ENCODE data around the gene RDH14. TPM values are rescaled to one million over a fixed set of nuclear protein-coding genes. Genes with fewer than 3 reads are reported as not detected.

RDH14 gene
- total and polyA plus RNA-seq, 10 of the 15 experiments (the other 5 are each of a cell fraction or from before 2014, with no cell fraction given) = 15.5 to 33.4 (median 22.8) TPM

- TF ChIP-seq E4F1 (IDR thresholded peaks at IDR 0.05; ENCODE audit: borderline replicate concordance, partially characterized antibody) (no peak), SMAD5 (IDR thresholded peaks at IDR 0.05; ENCODE audit: low read depth) (no peak), PKNOX1 (IDR thresholded peaks at IDR 0.05) (no peak)
These were observed 25.1 kb upstream of the RDH14 start (continued) for GRCh38 chr2:18585526-18585925.

GRCh38 chr2:18584608-18584954 is 24.1 kb upstream of the RDH14 start:
- no peak overlapping the region for H3K4me2 ChIP-seq (ENCODE audit: control insufficient read depth, insufficient read depth)

More at GRCh38 chr2:18584608-18584954, 24.1 kb upstream of the RDH14 start:
- intact Hi-C loops (cut with micrococcal nuclease; ENCODE audit: unreplicated experiment) (no loop called here), in situ Hi-C loops (cut with MboI) (no loop called here)
- no peak overlapping the region for H2AFZ ChIP-seq (ENCODE audit: control insufficient read depth, low read depth, low read length)
- no peaks in the 10 kb centered on the region for H3K27me3 ChIP-seq (replicated peaks in 1 of 2; ENCODE audit: control insufficient read depth in 2 of 2, insufficient read depth in 2 of 2, low read length in 1 of 2)
- ATAC-seq (no peak), DNase-seq (ENCODE audit: low read depth, low spot score) (no peak), FAIRE-seq (no peak)
- no peaks in the 10 kb centered on the region for H3K36me3 ChIP-seq (ENCODE audit: control insufficient read depth in 2 of 2, insufficient read depth in 2 of 2, low read length in 1 of 2)
- H3K79me2 ChIP-seq (ENCODE audit: control insufficient read depth, insufficient read depth, low read length) = no peaks in the 10 kb centered on the region
- ChIA-PET SMC1A (ENCODE audit: uncharacterized antibody, unreplicated experiment) (no interaction called here), CTCF (no interaction called here), POLR2A (no interaction called here), RAD21 (ENCODE audit: unreplicated experiment) (no interaction called here)
- H3K4me3 ChIP-seq = no peak overlapping the region
- 92% methylated on average over 23 of the region's 32 CpGs for WGBS (ENCODE audit: insufficient coverage, insufficient replicate concordance, low lambda C conversion rate, missing lambda C conversion rate)
- no peak for TF ChIP-seq ZNF207 (IDR thresholded peaks at IDR 0.05; ENCODE audit: borderline replicate concordance)
- TF ChIP-seq ZBED1 (IDR thresholded peaks at IDR 0.05; ENCODE audit: borderline replicate concordance) = no peak
- TF ChIP-seq HDAC6 (IDR thresholded peaks at IDR 0.05; ENCODE audit: unreplicated experiment) = no peak
- TF ChIP-seq HSF1 (IDR thresholded peaks at IDR 0.05; ENCODE audit: low read depth, low read length) = no peak
- no peak for TF ChIP-seq CBFB (IDR thresholded peaks at IDR 0.05; ENCODE audit: low read depth)
- no peak for TF ChIP-seq POLR2A (IDR thresholded peaks at IDR 0.05; ENCODE audit: low read depth, low read length)
- no peak for TF ChIP-seq FOS (IDR thresholded peaks at IDR 0.05; ENCODE audit: borderline replicate concordance, extremely low read depth, insufficient read length)
- no peak for TF ChIP-seq CREM (IDR thresholded peaks at IDR 0.05; ENCODE audit: low read depth)
- TF ChIP-seq BMI1 (IDR thresholded peaks at IDR 0.05; ENCODE audit: borderline replicate concordance) = no peak
- H3K9ac ChIP-seq (ENCODE audit: control insufficient read depth, insufficient read depth, low read length) = no peak overlapping the region
- no peaks in the 10 kb centered on the region for H3K9me3 ChIP-seq (replicated peaks; ENCODE audit: control insufficient read depth, insufficient read depth, low read length)
- no peaks in the 10 kb centered on the region for H3K4me1 ChIP-seq (ENCODE audit: control insufficient read depth, insufficient read depth, low read length)
- no TSS peak for BruUV-seq (replicated peaks)
- H4K20me1 ChIP-seq (ENCODE audit: control insufficient read depth, insufficient read depth) = no peaks in the 10 kb centered on the region
- no peak overlapping the region for H3K27ac ChIP-seq (ENCODE audit: control insufficient read depth, insufficient read depth)
